Measurements from ENCODE around the gene SASS6. TPM values are rescaled to one million over a fixed set of nuclear protein-coding genes. Genes with fewer than 3 reads are reported as not detected.

The SASS6 gene, protein sequence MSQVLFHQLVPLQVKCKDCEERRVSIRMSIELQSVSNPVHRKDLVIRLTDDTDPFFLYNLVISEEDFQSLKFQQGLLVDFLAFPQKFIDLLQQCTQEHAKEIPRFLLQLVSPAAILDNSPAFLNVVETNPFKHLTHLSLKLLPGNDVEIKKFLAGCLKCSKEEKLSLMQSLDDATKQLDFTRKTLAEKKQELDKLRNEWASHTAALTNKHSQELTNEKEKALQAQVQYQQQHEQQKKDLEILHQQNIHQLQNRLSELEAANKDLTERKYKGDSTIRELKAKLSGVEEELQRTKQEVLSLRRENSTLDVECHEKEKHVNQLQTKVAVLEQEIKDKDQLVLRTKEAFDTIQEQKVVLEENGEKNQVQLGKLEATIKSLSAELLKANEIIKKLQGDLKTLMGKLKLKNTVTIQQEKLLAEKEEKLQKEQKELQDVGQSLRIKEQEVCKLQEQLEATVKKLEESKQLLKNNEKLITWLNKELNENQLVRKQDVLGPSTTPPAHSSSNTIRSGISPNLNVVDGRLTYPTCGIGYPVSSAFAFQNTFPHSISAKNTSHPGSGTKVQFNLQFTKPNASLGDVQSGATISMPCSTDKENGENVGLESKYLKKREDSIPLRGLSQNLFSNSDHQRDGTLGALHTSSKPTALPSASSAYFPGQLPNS
- total RNA-seq = 10 to 100 TPM; 11.5 to 12.0 TPM

DNA sequence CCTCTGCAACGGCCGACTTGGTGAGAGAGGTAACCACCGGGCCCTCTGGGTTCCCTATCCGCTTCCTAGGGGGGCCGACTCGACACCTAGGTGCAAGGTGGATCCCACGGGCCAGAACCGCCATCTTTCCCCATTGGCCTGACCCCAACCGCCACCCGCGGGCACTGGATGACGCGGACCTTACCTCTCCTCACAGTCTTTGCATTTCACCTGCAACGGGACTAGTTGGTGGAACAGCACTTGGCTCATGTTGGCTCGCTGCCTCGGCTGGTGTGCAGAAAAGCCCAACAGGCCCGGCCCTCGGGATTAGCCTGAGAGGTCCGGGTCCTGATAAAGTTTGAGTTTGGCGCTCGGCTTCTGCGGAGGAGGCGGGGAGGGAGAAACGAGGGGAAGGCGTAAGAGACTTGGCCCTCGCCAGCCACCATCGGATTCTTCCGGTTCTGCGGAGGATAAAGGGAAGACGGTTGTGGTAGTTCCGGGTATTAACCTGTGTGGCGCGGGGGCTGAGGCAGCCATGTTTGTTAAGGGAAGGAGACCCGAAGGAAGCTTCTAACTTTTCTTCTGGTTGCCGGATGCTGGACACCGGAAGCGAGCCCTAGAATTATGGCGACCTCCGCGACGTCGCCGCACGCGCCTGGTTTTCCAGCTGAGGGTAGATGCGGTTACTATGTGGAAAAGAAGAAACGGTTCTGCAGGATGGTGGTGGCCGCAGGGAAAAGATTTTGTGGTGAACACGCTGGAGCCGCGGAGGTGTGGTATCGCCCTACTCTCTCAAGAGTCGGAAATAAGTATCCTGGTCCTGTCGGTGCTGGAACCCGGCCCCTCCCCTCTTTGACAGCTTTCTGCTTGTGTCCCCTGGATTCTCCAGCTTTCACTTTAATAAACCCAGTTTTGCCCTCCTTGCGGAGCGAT is at the start of gene SASS6, which contains the start of gene TRMT13:
Gene SASS6 (minus strand): TSS at position 365 of the 912 bp plus-strand sequence. CDS start 116 bp downstream, at position 249.
Gene TRMT13 (plus strand): TSS at position 598 of the 912 bp plus-strand sequence. CDS start 6 bp downstream, at position 604.
- Mint-ChIP-seq H3K4me1 (ENCODE audit: low read depth) (peaks cover 39% of the 10 kb centered on the region), H3K27ac (peak within 1 kb of the TSS; percentile 93), H3K27me3 (no peaks in the 10 kb centered on the region), H3K9me3 (no peaks in the 10 kb centered on the region), H3K4me3 (peak within 1 kb of the TSS; percentile 96), H3K36me3 (peaks cover 9% of the 10 kb centered on the region)
- POLR2A ChIA-PET = interaction anchor here (0.5 to 1.3 kb wide), 7 partner anchors 95 to 764 kb away, joined by 3 to 6 read pairs (median 3); partner anchors contain the start of gene SLC35A3
- CTCF ChIA-PET = interaction anchor here (1.0 to 1.4 kb wide), 3 partner anchors 93 to 762 kb away, joined by 3 to 8 read pairs (median 3); partner anchors contain the start of gene EXTL2
- intact Hi-C loops (cut with micrococcal nuclease) = loop anchor here (1.0 to 5.0 kb wide), 10 partner anchors 95 to 409 kb away; partner anchors contain the start of genes AGL, DBT and RTCA
- peak; percentile 97 for DNase-seq

DNA sequence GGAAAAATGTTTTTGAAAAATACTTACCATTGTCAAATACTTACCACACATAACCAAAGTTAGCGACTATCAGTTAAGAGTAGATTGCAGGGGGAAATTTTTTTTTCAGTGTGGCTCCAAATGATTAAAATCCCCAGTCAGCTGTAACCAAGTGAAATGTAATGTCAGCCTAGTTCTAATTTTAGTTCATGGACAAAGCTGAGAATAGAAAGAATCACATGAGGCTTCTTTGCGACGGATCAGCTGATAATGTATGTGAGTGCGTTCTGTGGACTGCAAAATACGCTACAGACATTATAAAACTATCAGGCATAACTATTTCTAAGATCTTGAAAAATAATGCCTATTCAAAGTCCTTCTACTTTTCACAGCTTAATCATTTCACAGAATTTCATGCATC is 45.4 kb upstream of the SASS6 start, which contains the start of gene LRRC39:
Gene LRRC39 (minus strand): TSS at position 166 of the 400 bp plus-strand sequence. CDS start 9,740 bp downstream, outside the sequence.
- H3K4me1 Mint-ChIP-seq (ENCODE audit: low read depth) = no peaks in the 10 kb centered on the region
- intact Hi-C loops (cut with micrococcal nuclease) = no loop called here
- no peak within 1 kb of the TSS for H3K4me3 Mint-ChIP-seq
- POLR2A ChIA-PET = no interaction called here
- CTCF ChIA-PET = no interaction called here
- DNase-seq = no peak
- no peak within 1 kb of the TSS for H3K27ac Mint-ChIP-seq
- peaks cover 8% of the 10 kb centered on the region for H3K9me3 Mint-ChIP-seq
- no peaks in the 10 kb centered on the region for H3K27me3 Mint-ChIP-seq
- no peaks in the 10 kb centered on the region for H3K36me3 Mint-ChIP-seq

DNA sequence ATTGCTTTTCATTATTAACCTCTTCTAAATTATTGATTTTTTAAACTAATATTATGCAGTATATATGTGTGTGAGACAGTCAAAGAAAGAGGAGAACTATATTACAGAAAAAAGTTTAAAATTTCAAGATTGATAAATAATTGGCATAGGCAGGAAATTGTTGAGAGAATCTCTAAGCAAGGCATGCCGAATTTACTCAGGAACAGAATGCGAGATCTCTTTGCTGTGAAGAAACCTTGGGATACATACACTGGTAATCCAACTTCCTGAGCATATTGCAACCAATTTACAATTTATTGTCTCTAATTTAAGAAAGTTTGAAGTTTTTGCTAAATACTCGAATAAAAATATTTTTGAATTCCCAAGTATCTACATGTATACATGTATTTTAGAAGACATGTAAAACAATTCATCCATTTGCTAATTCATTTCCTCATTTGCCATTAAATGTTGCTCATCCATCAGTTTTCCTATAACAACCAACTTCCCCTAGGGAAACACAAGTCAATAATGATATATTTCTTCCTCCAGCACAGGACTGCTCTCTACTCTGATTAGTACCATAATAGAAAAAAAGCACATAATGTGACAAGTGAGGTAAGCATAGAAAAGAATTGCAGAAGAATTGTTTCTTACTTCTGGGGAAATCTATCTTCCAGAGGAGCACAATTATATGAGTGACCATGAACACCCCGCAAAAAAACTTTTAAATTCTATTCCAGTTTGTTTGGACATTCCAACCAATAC is 44.7 kb upstream of the SASS6 start:
- Mint-ChIP-seq H3K36me3 (no peaks in the 10 kb centered on the region), H3K27me3 (no peaks in the 10 kb centered on the region), H3K9me3 (peaks cover 4% of the 10 kb centered on the region), H3K4me1 (ENCODE audit: low read depth) (no peaks in the 10 kb centered on the region), H3K4me3 (no peak overlapping the region), H3K27ac (no peak overlapping the region)
- intact Hi-C loops (cut with micrococcal nuclease) = no loop called here
- DNase-seq = no peak
- CTCF ChIA-PET = no interaction called here
- POLR2A ChIA-PET = no interaction called here

DNA sequence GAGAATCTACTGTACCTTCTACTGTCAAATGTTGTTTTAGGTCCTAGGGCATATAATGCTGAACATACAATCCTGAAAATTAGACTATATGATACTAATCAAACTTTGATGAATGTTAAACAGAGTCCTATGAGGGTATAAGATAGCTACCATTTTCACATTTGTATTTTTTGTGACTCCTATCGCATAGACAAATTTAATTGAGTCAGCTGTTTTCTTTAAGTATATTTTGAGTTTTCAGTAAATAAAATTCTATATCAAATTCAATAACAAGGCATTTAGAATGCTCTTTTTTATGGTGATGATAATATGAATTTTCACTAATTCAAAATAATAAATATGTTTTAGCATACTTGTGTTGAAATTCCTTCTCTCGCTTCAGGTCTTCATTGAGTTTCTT is 35.3 kb upstream of the SASS6 start:
- ChIA-PET CTCF (no interaction called here), POLR2A (no interaction called here)
- Mint-ChIP-seq H3K4me3 (no peak overlapping the region), H3K27ac (no peak overlapping the region), H3K9me3 (no peaks in the 10 kb centered on the region), H3K27me3 (no peaks in the 10 kb centered on the region), H3K36me3 (no peaks in the 10 kb centered on the region), H3K4me1 (ENCODE audit: low read depth) (no peaks in the 10 kb centered on the region)
- intact Hi-C loops (cut with micrococcal nuclease) = no loop called here
- DNase-seq = no peak

DNA sequence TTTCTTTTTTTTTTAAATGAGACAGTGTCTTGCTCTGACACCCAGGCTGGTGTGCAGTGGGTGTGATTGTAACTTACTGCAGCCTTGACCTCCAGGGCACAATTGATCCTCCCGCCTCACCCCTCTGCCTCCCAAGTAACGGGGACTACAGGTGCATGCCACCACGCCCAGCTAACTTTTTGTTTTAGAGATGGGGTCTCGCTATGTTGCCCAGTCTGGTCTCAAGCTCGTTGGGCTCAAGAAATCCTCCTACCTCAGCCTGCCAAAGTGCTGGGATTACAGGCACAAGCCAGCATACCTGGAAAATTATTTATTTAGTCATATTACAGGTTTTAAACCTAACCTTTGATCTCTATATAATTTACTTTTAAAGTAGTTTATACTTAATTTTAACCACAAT is 32.0 kb upstream of the SASS6 start:
- DNase-seq = no peak
- Mint-ChIP-seq H3K27ac (no peak overlapping the region), H3K4me1 (ENCODE audit: low read depth) (no peaks in the 10 kb centered on the region), H3K36me3 (no peaks in the 10 kb centered on the region), H3K27me3 (no peaks in the 10 kb centered on the region), H3K9me3 (no peaks in the 10 kb centered on the region), H3K4me3 (no peak overlapping the region)
- intact Hi-C loops (cut with micrococcal nuclease) = no loop called here
- POLR2A ChIA-PET = no interaction called here
- CTCF ChIA-PET = interaction anchor here (0.7 kb wide), 1 partner anchor 380 kb away, joined by 4 read pairs; no protein-coding TSS in a partner anchor

DNA sequence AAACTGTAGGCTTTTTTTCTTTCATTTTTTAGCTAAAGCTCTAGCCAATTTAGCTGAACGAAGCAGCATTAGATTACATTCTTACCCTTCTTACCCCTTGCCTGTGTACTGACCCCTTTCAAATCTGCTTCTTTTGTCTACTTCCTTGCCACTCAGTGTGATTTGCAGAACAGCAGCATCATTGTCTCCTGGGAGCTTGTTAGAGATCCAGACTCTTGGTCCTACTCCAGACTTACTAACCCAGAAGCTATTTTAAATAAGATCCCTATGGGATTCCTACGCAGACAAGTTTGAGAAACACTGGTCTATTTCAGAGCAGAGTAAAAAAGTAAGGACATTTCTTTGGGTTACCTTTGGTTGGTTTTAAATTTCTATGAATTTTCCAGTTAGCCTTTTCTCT is 31.5 kb upstream of the SASS6 start:
- POLR2A ChIA-PET = no interaction called here
- CTCF ChIA-PET = interaction anchor here (0.6 to 0.7 kb wide), 3 partner anchors 58 to 379 kb away, joined by 3 to 4 read pairs (median 4); no protein-coding TSS in a partner anchor
- Mint-ChIP-seq H3K9me3 (no peaks in the 10 kb centered on the region), H3K4me1 (ENCODE audit: low read depth) (no peaks in the 10 kb centered on the region), H3K4me3 (no peak overlapping the region), H3K27me3 (no peaks in the 10 kb centered on the region), H3K36me3 (no peaks in the 10 kb centered on the region), H3K27ac (no peak overlapping the region)
- intact Hi-C loops (cut with micrococcal nuclease) = no loop called here
- no peak for DNase-seq

DNA sequence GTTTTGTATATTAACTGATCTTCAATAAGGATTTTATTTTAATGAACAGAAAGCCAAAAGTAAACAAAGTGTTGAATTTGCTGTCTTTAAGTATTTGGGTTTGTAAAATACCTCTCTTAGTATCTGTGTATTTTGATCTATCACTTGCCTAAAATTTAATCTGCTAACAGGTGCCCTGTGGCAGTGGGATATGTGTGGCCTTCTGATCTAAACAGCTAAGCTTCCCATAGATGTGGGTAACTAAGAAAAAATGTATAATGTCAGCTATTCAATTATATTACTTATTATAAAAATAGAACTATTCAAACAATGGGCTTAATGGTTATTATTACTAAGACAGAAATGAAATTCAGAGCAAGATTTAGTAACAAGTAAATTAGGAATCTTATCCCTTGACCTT is 30.2 kb upstream of the SASS6 start:
- Mint-ChIP-seq H3K4me3 (no peak overlapping the region), H3K9me3 (no peaks in the 10 kb centered on the region), H3K36me3 (no peaks in the 10 kb centered on the region), H3K4me1 (ENCODE audit: low read depth) (no peaks in the 10 kb centered on the region), H3K27me3 (no peaks in the 10 kb centered on the region), H3K27ac (no peak overlapping the region)
- intact Hi-C loops (cut with micrococcal nuclease) = no loop called here
- ChIA-PET POLR2A (no interaction called here), CTCF (no interaction called here)
- DNase-seq = no peak

DNA sequence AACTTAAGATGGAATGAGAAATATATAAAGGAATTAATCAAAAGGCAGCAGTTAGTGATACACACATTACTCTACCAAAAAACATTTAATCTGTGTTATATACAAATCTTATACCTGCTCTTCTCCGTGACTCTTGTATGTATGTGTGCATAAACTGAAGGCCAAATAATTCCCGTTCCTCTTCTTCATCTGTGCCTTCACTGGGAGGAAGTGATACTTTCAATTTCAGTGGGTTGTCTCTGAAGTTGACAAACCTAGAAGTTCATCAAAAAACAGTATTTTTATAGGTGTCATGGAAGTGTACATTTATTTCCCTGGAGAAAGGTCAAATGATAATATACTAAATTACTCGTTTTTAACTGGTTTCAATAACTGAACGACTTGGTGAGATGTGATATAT is 19.5 kb upstream of the SASS6 start:
- Mint-ChIP-seq H3K36me3 (peaks cover 9% of the 10 kb centered on the region), H3K4me1 (ENCODE audit: low read depth) (peaks cover 8% of the 10 kb centered on the region), H3K4me3 (no peak overlapping the region), H3K9me3 (no peaks in the 10 kb centered on the region), H3K27ac (no peak overlapping the region), H3K27me3 (no peaks in the 10 kb centered on the region)
- intact Hi-C loops (cut with micrococcal nuclease) = no loop called here
- CTCF ChIA-PET = interaction anchor here (0.6 to 1.5 kb wide), 2 partner anchors 304 to 307 kb away, joined by 3 to 4 read pairs; no protein-coding TSS in a partner anchor
- no peak for DNase-seq
- POLR2A ChIA-PET = no interaction called here

DNA sequence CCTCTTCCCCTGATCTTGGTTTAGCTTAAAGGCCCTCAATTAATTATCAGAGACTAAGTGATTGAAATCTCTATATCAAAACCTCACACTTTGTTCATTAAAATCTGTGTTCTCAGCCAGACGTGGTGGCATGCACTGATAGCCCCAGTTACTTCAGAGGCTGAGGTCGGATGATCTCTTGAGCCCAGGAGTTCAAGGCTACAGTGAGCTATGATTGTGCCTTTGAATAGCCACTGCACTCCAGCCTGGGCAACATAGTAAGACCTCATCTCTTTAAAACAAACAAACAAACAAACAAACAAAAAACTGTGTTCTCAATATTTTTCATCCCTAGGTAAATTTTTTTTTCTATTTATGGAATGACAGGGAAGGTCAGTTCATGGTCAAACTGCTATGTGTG is 18.9 kb upstream of the SASS6 start:
- CTCF ChIA-PET = interaction anchor here (1.5 kb wide), 1 partner anchor 308 kb away, joined by 4 read pairs; no protein-coding TSS in a partner anchor
- Mint-ChIP-seq H3K27ac (no peak overlapping the region), H3K4me1 (ENCODE audit: low read depth) (peaks cover 8% of the 10 kb centered on the region), H3K4me3 (no peak overlapping the region), H3K27me3 (no peaks in the 10 kb centered on the region), H3K36me3 (peaks cover 10% of the 10 kb centered on the region), H3K9me3 (no peaks in the 10 kb centered on the region)
- POLR2A ChIA-PET = no interaction called here
- no peak for DNase-seq
- intact Hi-C loops (cut with micrococcal nuclease) = no loop called here

DNA sequence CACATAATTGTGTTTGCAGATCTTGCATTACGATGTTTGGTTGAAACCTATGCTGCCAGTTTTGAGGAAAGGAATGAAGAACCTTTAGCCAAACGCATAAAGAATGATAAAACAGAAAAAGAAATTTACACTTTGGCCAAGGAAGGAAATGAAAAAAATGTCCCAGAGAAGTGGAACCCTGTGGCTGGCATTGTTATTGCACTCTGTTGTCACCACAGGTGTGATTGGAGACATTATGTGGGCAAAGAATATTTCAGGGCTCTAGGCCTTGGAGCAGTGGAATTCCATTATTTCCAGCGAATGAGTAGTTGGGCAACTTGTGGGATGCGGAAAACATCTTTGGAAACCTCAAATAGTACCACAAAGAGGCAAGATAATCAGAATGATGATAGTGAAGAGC is 15.1 kb upstream of the SASS6 start:
- intact Hi-C loops (cut with micrococcal nuclease) = no loop called here
- no peaks in the 10 kb centered on the region for H3K9me3 Mint-ChIP-seq
- H3K27ac Mint-ChIP-seq = no peak overlapping the region
- H3K4me3 Mint-ChIP-seq = no peak overlapping the region
- no peak for DNase-seq
- CTCF ChIA-PET = interaction anchor here (1.8 kb wide), 1 partner anchor 312 kb away, joined by 6 read pairs; no protein-coding TSS in a partner anchor
- H3K4me1 Mint-ChIP-seq (ENCODE audit: low read depth) = peaks cover 8% of the 10 kb centered on the region
- POLR2A ChIA-PET = no interaction called here
- H3K27me3 Mint-ChIP-seq = no peaks in the 10 kb centered on the region
- H3K36me3 Mint-ChIP-seq = peaks cover 28% of the 10 kb centered on the region

DNA sequence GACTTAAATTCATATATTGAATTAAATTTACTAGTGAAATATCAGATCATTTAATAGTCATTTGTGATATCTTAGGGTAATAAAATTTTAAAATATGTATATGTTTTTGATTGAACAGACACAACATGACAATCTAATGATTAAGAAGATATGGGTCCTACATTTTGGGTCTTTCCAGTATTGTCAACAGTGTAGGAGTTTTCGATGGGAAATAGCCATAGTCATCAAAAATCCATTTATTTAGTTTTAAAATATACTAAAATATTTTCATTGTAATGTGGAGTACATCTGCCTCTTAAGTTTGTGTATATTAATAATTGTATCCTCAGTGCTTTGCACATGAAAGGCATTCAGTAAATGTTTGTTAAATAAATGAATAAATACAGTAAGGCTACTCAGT is 14.2 kb upstream of the SASS6 start:
- Mint-ChIP-seq H3K36me3 (peaks cover 33% of the 10 kb centered on the region), H3K4me1 (ENCODE audit: low read depth) (peaks cover 2% of the 10 kb centered on the region), H3K27ac (no peak overlapping the region), H3K9me3 (no peaks in the 10 kb centered on the region), H3K27me3 (no peaks in the 10 kb centered on the region), H3K4me3 (no peak overlapping the region)
- POLR2A ChIA-PET = no interaction called here
- CTCF ChIA-PET = interaction anchor here (1.8 kb wide), 1 partner anchor 313 kb away, joined by 6 read pairs; no protein-coding TSS in a partner anchor
- intact Hi-C loops (cut with micrococcal nuclease) = no loop called here
- no peak for DNase-seq

Measured in activated CD4-positive, alpha-beta memory T cell treated with anti-CD3 and anti-CD28 coated beads for 36 hours (primary cell).